Pancreas (tissue), 10 donors: ENCODE results near the gene PAX8. TPM values are rescaled to one million over a fixed set of nuclear protein-coding genes. Genes with fewer than 3 reads are reported as not detected.
A peak's percentile ranks its signal among the peaks of the same experiment; 100 is the strongest.

ENCODE experiments used
- ATAC-seq, 4 donors: fragments of 200-7000 bp; cut with Tn5 transposase; one replicate each; pipeline versions ENCODE4 v1.8.0 to v1.9.1; 2020; ENCODE audit warnings: mild to moderate bottlenecking in 4 of 4, moderate library complexity in 4 of 4
- DNase-seq, 6 donors: peaks; one replicate each; pipeline ENCODE4 v3.0.0-alpha.2; 2020
- FAIRE-seq: peaks from 2 replicates; lab custom pipeline; 2012; peaks lifted over from hg19 to GRCh38; lab: Jason Lieb, UNC
- H3K27ac ChIP-seq, 4 donors: fragments of 200-600 bp; sonication (generic); 1 replicate in 3 of 4; 2 replicates in 1 of 4; pipeline versions ENCODE4 v1.5.0 to v1.8.0; 2020
- H3K27me3 ChIP-seq, 4 donors: fragments of 200-600 bp; one replicate each; pipeline ENCODE4 v1.8.0; 2021
- H3K36me3 ChIP-seq, 3 donors: fragments of 200-600 bp; sonication (generic) in 1 of 3; one replicate each; pipeline versions ENCODE4 v1.5.0 to v1.8.0; 2020 to 2021
- H3K4me1 ChIP-seq, 3 donors: fragments of 200-600 bp; one replicate each; pipeline ENCODE4 v1.8.0; 2021
- H3K4me3 ChIP-seq, 4 donors: fragments of 200-600 bp; sonication (generic) in 2 of 4; one replicate each; pipeline versions ENCODE4 v1.5.0 to v1.8.0; 2020 to 2021
- H3K9me3 ChIP-seq, 4 donors: fragments of 200-600 bp; one replicate each; pipeline ENCODE4 v1.8.0; 2021
- CTCF ChIP-seq, 4 donors: fragments of 200-600 bp; sonication (generic) in 3 of 4; IDR thresholded peaks; one replicate each; pipeline versions ENCODE4 v1.5.0 to v1.8.0; 2021; ENCODE audit warnings: antibody characterized with exemption in 4 of 4
- WGBS, 2 donors: extraction: QIAGEN DNeasy Blood & Tissue Kit; methylation state at CpG; one replicate each; pipeline ENCODE4 v1.1.7; 2013; 5-methylcytosine and 5-hydroxymethylcytosine counted together
- intact Hi-C, 3 donors: fragments of 100-400 bp; cut with DNase I; formaldehyde crosslinking; loops; one replicate each; pipeline versions ENCODE4 v1.11.1 to v1.14.2; 2022
- polyA plus RNA-seq, 2 donors: library from polyadenylated mRNA; stranded (reverse); fragments of 200-250 nt; gene quantifications; one replicate each; pipeline ENCODE4 v1.2.3, GENCODE V29; 2013
- total RNA-seq, 6 donors: library from RNA; stranded (reverse); fragmentation: NEBNext Ultra II Directional in 4 of 6; extraction: Animal tissue kit (Norgen Biotek cat#: 25700) in 4 of 6; gene quantifications; one replicate each; pipeline versions ENCODE4 v1.2.1 to v1.2.4, GENCODE V29; 2021 to 2023
- donor health status: healthy with polysubstance abuse.
- donor health status: DM: no; HTN: no; CAD: no; lungs with moderate emphysema.
- donor health status: DM: no; HTN: no; CAD: no.
- donor health status: control.
- donor health status: control.
- donor health status: Bipolar disorder and iron deficiency.
- donor health status: DM: yes; HTN: yes; CAD: no.
- donor health status: DM: no; HTN: no; CAD: no.
- donor health status: DM: no; HTN: no; CAD: no.
- donor health status: DM: yes; HTN: yes; CAD: no.

Gene PAX8
- total and polyA plus RNA-seq, 8 donors: 0.23 to 1.1 (median 0.55) TPM; not detected in 2

- peak overlapping the region; percentile 76 to 93 (median 84) for H3K27ac ChIP-seq
- H3K4me3 ChIP-seq: no peak overlapping the region
- FAIRE-seq: no peak
- no peaks in the 10 kb centered on the region for H3K36me3 ChIP-seq
- H3K27me3 ChIP-seq: no peaks in the 10 kb centered on the region
- intact Hi-C loops: no loop called here
- no peak for TF ChIP-seq CTCF (IDR thresholded peaks at IDR 0.05)
- H3K4me1 ChIP-seq: peaks cover 20 to 26% (median 20%) of the 10 kb centered on the region in 3 donors
- ATAC-seq: no peak
- 90 to 94% methylated on average over 7 of the region's 7 CpGs for WGBS, 2 donors
- DNase-seq: peak in 1 of 6 donors; percentile 10
- H3K9me3 ChIP-seq: no peaks in the 10 kb centered on the region
These were observed 112.5 kb downstream of the PAX8 start for GRCh38 chr2:113166187-113166645.

Other genes starting within 250 kb of the PAX8 start
- gene IL36B, start 226.1 kb downstream of the PAX8 start, total RNA-seq: not detected
- gene IL36B, start 226.1 kb downstream of the PAX8 start, polyA plus RNA-seq: not detected
- not detected for gene IL36RN, start 219.7 kb downstream of the PAX8 start, total RNA-seq
- not detected for gene IL36RN, start 219.7 kb downstream of the PAX8 start, polyA plus RNA-seq
- not detected for gene IL1F10, start 211.0 kb downstream of the PAX8 start, total RNA-seq
- gene IL1F10, start 211.0 kb downstream of the PAX8 start, polyA plus RNA-seq: not detected
- gene IL1RN, start 151.3 kb downstream of the PAX8 start, total RNA-seq: 1 to 10 TPM in 3 of 6 donors, under 1 TPM in 2, not detected in 1; 0.37 to 3.1 (median 1.4) TPM
- 1 to 10 TPM in 1 of 2 donors, under 1 TPM in 1; 0.65 to 1.6 TPM for gene IL1RN, start 151.3 kb downstream of the PAX8 start, polyA plus RNA-seq
- 10 to 100 TPM; 15.9 to 37.6 (median 23.4) TPM for gene PSD4, start 105.0 kb downstream of the PAX8 start, total RNA-seq
- gene PSD4, start 105.0 kb downstream of the PAX8 start, polyA plus RNA-seq: 10 to 100 TPM; 28.2 to 31.4 TPM
- 10 to 100 TPM; 13.0 to 19.5 (median 16.7) TPM for gene ZNG1B, start 158.8 kb upstream of the PAX8 start, total RNA-seq
- gene ZNG1B, start 158.8 kb upstream of the PAX8 start, polyA plus RNA-seq: 10 to 100 TPM; 21.8 to 31.5 TPM
- gene FOXD4L1, start 219.7 kb upstream of the PAX8 start, total RNA-seq: under 1 TPM in 3 of 6 donors, not detected in 3; 0.08 to 0.19 (median 0.15) TPM
- gene FOXD4L1, start 219.7 kb upstream of the PAX8 start, polyA plus RNA-seq: under 1 TPM; 0.19 to 0.57 TPM